Lower leg skin (tissue), 3 donors: ENCODE results near the gene FOXF1.

ENCODE experiments used
- CTCF ChIP-seq, 3 donors: fragments of 450-650 bp; IDR thresholded peaks; one replicate each; pipeline ENCODE4 v1.5.1; 2016; ENCODE audit warnings: antibody characterized with exemption in 3 of 3, mild to moderate bottlenecking in 3 of 3, moderate library complexity in 2 of 3
- POLR2A ChIP-seq, 2 donors: fragments of 450-650 bp; IDR thresholded peaks; one replicate each; pipeline ENCODE4 v1.6.1; 2016 to 2017; ENCODE audit warnings: antibody characterized with exemption in 2 of 2, mild to moderate bottlenecking in 1 of 2, moderate library complexity in 1 of 2

GRCh38 chr16:86465434-86465833 lies 44.9 kb upstream of the FOXF1 start:
- TF ChIP-seq CTCF (IDR thresholded peaks at IDR 0.05), result no peak
- no peak for TF ChIP-seq POLR2A (IDR thresholded peaks at IDR 0.05)
